Measurements from ENCODE around the gene LY86.

- TF ChIP-seq CTCF (IDR thresholded peaks at IDR 0.05; ENCODE audit: extremely low read depth in 1 of 2, insufficient read depth in 1 of 2, low read depth in 1 of 2, low read length in 2 of 2) (no peak), POLR2A (IDR thresholded peaks at IDR 0.05; ENCODE audit: low read depth, low read length) (no peak), POLR2AphosphoS5 (IDR thresholded peaks at IDR 0.05; ENCODE audit: insufficient read depth, low read depth, low read length) (no peak), EZH2 (IDR thresholded peaks at IDR 0.05; ENCODE audit: borderline replicate concordance, low read depth, low read length, severe bottlenecking) (no peak), FOS (IDR thresholded peaks at IDR 0.05; ENCODE audit: borderline replicate concordance, insufficient read depth, low read length) (no peak), MYC (IDR thresholded peaks at IDR 0.05; ENCODE audit: low read depth, low read length) (no peak)
These were observed 90.3 kb downstream of the LY86 start for GRCh38 chr6:6678811-6679210.
